ENCODE measurements around the gene BRIP1.

GRCh38 chr17:61843435-61843834 is 19.9 kb downstream of the BRIP1 start:
- TF ChIP-seq CTCF (conservative IDR thresholded peaks at IDR 0.05 in 1 of 2, IDR thresholded peaks at IDR 0.05 in 1 of 2; ENCODE audit: low read depth in 1 of 2, low read length in 2 of 2) (no peak), EZH2 (IDR thresholded peaks at IDR 0.05; ENCODE audit: low read length, missing control alignments) (no peak)
